Measurements from ENCODE around the gene HK3. TPM values are rescaled to one million over a fixed set of nuclear protein-coding genes. Genes with fewer than 3 reads are reported as not detected.

Gene HK3
- total RNA-seq, 1 experiment from 2014 or later, result not detected

DNA sequence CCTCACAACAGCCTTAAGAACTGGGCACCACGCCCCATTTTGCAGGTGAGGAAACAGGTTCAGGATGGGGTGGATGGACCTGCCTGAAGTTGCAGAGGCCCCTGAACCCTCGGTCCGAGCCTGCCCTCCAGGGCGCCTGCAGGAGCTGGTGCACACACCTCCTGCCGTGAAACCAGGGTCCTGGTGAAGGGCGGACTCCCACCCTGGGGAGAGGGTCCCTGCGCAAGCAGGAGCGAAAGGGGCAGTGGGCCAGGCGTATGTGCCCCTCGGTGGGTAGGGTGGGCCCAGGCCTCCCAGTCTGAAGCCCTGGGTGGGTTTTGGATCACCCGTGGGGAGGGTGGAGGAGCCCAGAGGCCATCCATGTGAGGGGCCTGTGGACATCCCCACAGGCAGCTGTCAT, 37.9 kb downstream of the HK3 start:
- DNase-seq, result no peak
- Histone ChIP-seq H3K4me3 (ENCODE audit: insufficient read depth, low read depth, low read length) (no peak overlapping the region), H3K27me3 (ENCODE audit: control insufficient read depth, insufficient read depth, low read length) (no peaks in the 10 kb centered on the region), H3K36me3 (replicated peaks; ENCODE audit: control insufficient read depth, insufficient read depth, low read length) (no peaks in the 10 kb centered on the region)

DNA sequence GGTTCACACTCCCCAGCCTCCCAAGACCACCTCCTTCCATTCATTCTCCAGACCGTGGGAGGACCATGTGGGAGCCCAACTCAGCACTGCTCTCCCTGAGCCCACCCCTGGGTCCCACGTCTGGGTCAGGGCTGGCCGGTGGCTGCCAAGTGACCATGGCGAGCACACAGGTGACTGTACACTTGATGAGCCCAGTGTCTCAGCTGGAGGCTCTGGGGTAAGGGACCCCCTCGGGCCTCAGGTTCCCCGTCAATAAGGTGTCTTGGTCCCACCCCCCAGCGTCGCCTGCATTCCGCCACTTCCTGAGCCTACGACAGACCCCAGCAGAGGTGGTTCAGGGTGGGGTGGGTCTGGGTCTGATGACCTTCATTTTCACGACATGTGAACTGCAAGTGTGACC, 38.8 kb downstream of the HK3 start:
- Histone ChIP-seq H3K36me3 (replicated peaks; ENCODE audit: control insufficient read depth, insufficient read depth, low read length) (no peaks in the 10 kb centered on the region), H3K4me3 (ENCODE audit: insufficient read depth, low read depth, low read length) (no peak overlapping the region), H3K27me3 (ENCODE audit: control insufficient read depth, insufficient read depth, low read length) (no peaks in the 10 kb centered on the region)
- DNase-seq, result no peak

DNA sequence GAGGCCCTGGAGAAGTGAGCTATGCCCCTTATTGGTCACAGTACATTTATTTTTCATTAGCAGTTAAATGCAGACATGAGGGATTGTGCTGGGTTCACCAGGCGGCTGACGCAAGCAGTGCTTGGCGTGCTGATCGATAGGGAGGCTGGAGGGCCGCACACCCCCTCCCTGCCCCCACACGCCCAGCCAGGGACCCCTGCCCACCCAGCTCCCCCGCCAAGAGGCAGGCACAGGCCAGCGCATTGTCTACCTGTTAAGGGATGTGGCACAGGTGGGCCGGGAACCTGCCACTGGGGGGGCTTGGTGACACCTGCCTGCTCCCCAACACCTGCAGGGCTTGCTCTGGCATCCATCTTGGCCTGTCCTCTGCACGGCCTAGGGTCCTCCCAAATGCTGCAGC, 39.2 kb downstream of the HK3 start:
- DNase-seq, result no peak
- Histone ChIP-seq H3K27me3 (ENCODE audit: control insufficient read depth, insufficient read depth, low read length) (no peaks in the 10 kb centered on the region), H3K4me3 (ENCODE audit: insufficient read depth, low read depth, low read length) (no peak overlapping the region), H3K36me3 (replicated peaks; ENCODE audit: control insufficient read depth, insufficient read depth, low read length) (no peaks in the 10 kb centered on the region)

DNA sequence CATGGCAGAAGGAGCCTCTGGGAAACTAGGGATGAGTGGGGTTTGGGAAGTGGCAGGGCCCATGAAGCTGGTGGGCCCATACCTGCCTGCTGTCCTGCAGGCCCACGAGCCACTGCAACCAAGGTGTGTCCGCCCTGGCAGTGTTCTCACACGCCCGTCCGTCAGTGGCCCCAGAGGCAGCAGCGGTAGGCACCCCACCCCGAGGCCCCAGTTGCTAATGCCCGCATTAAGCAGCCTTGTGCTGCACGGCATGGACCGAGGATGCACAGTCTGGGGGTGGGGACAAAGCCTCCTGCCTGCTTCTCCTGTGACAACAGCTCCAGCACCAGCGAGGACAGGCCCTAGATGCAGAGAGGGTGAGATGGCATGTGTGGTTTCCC, 41.3 kb downstream of the HK3 start:
- H3K36me3 ChIP-seq (replicated peaks; ENCODE audit: control insufficient read depth, insufficient read depth, low read length), result no peaks in the 10 kb centered on the region
- DNase-seq, result no peak
- no peak overlapping the region for H3K4me3 ChIP-seq (ENCODE audit: insufficient read depth, low read depth, low read length)
- H3K27me3 ChIP-seq (ENCODE audit: control insufficient read depth, insufficient read depth, low read length), result no peaks in the 10 kb centered on the region

DNA sequence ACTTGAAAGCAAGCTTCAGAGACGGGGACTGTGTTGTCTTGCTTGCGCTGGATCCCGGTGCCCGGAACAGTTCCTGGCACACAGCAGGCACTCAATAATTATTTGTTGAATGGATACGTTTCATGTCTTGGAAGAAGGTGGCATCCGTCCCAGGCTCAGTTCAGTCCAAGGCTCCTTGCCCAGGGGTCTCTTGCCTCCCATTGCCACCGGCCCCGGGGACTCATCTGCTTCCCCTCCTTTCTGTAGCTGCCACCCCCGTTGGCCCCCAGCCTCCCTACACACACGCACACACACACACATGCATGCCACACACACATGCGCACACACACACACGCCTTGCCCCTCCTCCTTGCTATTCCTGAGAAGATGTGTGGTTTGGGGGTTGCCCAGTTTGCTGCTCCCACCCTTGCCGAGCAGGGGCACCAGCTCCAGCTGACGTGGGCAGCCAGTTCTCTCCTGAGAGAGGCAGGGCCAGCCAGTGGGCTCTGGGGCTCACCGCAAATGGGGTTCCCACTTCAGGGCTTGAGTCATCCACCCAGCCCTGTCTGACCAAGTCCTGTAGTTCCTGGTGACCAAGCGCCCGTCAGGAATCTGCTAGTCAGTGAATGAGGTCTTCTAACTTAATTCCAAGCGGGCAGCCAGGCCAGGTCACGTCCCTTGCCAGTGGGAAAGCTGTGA, 41.8 kb downstream of the HK3 start:
- Histone ChIP-seq H3K27me3 (ENCODE audit: control insufficient read depth, insufficient read depth, low read length) (no peaks in the 10 kb centered on the region), H3K36me3 (replicated peaks; ENCODE audit: control insufficient read depth, insufficient read depth, low read length) (no peaks in the 10 kb centered on the region), H3K4me3 (ENCODE audit: insufficient read depth, low read depth, low read length) (no peak overlapping the region)
- DNase-seq, result no peak

DNA sequence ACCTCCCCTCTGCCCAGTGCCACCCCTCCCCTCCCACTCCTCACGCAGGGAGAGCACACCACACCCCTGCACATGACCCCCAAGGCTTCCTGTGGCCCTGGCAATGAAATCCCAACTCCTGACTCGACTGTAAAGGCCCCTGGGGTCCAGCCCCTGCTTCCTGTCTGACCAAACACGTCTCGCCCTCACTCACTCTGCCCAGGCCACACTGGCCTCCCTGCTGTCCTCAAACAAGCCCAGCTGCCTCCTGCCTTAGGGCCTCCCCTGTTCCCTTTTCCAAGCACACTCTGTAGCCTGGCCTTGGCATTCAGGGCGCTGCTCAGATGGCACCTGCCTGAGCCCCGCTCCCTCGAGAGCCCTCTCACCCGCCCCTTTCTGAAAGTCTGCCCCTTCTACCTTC, 42.4 kb downstream of the HK3 start:
- no peak for DNase-seq
- H3K36me3 ChIP-seq (replicated peaks; ENCODE audit: control insufficient read depth, insufficient read depth, low read length), result no peaks in the 10 kb centered on the region
- H3K4me3 ChIP-seq (ENCODE audit: insufficient read depth, low read depth, low read length), result no peak overlapping the region
- no peaks in the 10 kb centered on the region for H3K27me3 ChIP-seq (ENCODE audit: control insufficient read depth, insufficient read depth, low read length)

DNA sequence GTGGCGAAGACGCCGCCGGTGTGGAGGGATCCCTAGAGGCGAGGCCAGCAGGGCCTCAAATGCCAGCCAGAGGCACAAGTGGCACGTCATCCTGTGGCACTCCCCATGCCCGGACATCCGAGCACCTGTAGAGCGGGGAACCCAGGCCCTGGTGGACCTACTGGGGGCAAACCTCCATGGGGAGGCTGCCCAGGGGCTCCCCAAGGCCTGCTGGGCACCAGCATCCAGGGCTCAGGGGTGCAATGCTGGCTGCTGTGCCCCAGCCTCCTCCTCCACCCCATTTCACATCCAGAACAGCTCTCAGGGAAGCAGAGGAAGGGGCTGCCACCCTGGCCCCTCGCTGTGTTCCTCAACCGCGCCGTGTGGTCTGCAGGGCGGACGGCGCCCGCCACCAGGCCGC, 43.5 kb downstream of the HK3 start:
- Histone ChIP-seq H3K27me3 (ENCODE audit: control insufficient read depth, insufficient read depth, low read length) (no peaks in the 10 kb centered on the region), H3K36me3 (replicated peaks; ENCODE audit: control insufficient read depth, insufficient read depth, low read length) (no peaks in the 10 kb centered on the region), H3K4me3 (ENCODE audit: insufficient read depth, low read depth, low read length) (no peak overlapping the region)
- no peak for DNase-seq

DNA sequence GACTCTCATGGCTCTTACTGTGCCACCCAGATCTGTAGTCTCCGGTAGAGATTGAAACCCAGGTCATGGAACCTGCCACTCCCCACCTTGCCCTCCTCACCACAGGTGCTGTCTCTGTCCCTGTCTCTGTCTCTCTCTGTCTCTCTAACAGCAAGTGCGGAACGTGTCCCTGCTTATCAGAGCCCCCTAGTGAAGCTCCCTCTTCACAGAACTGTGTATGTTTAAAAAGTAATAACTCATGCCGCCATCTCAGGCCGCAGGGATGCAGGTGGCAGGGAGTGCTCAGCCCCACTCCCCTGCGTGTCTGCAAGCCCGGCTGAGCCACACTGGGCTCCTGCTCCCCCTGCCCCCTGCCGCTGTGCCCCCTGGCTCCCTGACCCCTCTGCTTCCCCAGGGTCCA, 45.0 kb downstream of the HK3 start:
- no peak for DNase-seq
- H3K4me3 ChIP-seq (ENCODE audit: insufficient read depth, low read depth, low read length), result no peak overlapping the region
- no peaks in the 10 kb centered on the region for H3K36me3 ChIP-seq (replicated peaks; ENCODE audit: control insufficient read depth, insufficient read depth, low read length)
- H3K27me3 ChIP-seq (ENCODE audit: control insufficient read depth, insufficient read depth, low read length), result no peaks in the 10 kb centered on the region

DNA sequence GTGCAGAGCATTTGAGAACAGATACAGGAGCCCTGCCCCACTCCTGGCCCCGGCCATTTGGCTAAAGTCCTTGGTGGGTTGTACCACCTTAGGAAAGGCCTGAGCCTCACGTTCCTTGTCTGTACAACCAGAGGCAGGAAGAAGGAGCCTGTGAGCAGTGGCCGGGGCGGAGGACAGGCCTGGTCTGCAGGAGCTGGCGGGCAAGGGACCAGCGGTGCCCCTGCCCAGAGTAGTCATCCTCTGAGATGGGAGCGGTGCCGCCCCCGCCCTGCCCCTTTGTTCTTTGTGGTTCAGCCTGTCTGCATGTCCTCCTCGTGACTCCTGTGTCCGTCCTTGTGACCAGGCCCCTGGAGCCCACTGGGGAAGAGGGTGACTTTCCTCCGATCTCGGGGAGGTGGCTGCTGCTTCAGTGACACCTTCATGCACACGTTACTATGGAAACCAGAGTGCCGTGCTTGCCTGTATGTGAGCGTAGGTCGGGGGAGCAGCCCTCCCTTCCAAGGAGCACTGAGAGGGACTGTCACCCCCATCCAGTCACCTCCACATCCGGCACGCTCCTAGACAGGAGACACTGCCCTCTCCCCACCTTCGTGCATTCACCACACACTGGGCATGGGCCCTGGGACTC, 45.9 kb downstream of the HK3 start:
- no peak for DNase-seq
- Histone ChIP-seq H3K4me3 (ENCODE audit: insufficient read depth, low read depth, low read length) (no peak overlapping the region), H3K36me3 (replicated peaks; ENCODE audit: control insufficient read depth, insufficient read depth, low read length) (no peaks in the 10 kb centered on the region), H3K27me3 (ENCODE audit: control insufficient read depth, insufficient read depth, low read length) (no peaks in the 10 kb centered on the region)

DNA sequence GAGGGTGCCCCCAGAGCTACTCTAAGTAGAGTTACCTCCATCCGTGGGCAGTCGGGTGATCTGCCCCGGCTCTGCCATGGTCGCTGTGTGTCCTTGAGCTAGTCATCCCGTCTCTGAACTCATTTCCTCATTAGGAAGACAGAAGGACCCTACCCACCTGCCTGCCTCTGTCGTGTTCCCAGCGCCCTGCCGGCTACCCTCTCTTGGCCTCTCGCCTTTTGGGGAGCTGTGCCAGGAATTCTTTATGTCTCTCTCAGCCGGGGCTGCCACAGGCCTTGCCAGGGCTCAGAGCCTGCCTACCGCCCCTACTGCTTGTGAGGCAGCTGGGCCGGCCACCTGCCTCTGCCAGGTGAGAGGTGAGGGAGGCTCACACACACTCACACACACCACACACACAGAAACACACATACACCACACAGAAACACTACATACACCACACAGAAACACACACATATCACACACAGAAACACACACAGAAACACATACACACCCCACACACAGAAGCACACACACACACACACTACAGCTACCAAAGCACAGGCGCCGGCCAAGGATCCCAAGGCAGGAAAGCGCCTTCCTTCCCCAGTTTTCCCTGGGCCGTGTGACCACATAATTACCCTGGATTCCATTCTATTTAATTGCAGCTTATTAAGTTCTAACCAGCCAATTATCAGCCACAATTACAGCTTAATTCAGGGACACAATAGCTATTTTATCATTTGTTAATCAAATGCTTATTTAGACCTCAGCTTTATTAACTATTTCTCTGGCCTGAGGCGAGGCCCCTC, 47.1 kb downstream of the HK3 start:
- no peak for DNase-seq
- no peak overlapping the region for H3K4me3 ChIP-seq (ENCODE audit: insufficient read depth, low read depth, low read length)
- H3K36me3 ChIP-seq (replicated peaks; ENCODE audit: control insufficient read depth, insufficient read depth, low read length), result no peaks in the 10 kb centered on the region
- H3K27me3 ChIP-seq (ENCODE audit: control insufficient read depth, insufficient read depth, low read length), result no peaks in the 10 kb centered on the region

DNA sequence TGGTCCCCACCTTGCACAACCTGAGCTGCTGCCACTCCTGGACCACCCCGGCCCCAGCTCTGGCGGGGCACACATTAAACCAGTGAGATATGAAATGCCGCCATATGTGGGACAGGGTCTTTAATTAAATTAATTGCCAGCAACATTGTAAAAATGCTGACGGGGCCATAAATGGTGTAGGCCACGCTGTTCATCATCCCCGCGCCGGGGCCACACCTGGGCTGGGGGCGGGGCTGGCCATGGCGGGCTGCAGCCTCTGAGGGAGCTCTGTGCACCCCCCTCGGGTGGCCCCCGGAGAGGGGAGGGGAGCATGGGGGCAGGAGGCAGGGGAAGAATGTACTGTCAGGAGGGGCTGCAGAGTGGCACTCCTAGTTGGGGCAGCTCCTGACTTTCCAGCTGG, 47.8 kb downstream of the HK3 start:
- Histone ChIP-seq H3K4me3 (ENCODE audit: insufficient read depth, low read depth, low read length) (no peak overlapping the region), H3K36me3 (replicated peaks; ENCODE audit: control insufficient read depth, insufficient read depth, low read length) (no peaks in the 10 kb centered on the region), H3K27me3 (ENCODE audit: control insufficient read depth, insufficient read depth, low read length) (no peaks in the 10 kb centered on the region)
- no peak for DNase-seq

DNA sequence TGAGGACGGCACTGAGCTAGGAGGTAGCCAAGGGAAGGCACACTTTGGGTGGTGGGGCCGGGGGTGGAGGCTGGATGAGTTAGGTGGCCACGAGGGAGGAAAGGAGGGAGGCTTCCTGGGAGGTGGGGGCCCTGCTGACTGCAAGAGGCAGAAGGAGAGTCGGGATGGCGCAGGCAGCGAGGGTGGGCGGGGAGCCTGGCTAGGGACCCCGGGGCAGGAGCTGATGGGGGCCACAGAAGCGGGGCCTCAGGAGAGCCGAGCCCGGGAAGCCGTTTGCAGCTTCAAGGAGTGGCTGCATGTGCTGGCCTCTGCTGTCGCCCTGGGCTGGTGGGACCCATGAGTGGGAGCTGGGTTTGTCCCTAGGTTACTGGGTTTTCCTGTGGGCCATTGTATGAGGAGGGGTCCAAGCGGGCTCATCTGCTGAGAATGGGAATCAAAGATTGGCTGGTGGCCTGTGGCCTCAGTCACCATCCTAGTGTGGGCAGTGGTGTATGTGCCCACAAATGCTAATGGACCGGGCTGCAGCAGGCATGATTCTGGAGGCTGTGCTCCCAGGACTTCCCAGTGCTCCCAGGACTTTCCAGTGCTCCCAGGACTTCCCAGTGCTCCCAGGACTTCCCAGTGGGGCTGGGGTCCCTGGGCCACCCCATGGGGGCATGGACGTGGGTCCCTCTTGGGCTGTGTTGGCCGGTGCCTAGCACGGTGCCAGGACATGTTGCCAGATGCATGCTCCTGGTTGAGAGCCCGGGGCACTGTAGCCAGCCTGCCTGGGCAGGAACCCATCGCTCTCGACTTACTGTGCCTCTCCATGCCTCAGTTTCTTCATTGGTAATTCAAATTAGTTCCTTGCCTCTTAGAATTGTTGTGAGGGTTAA, 48.5 kb downstream of the HK3 start:
- Histone ChIP-seq H3K36me3 (replicated peaks; ENCODE audit: control insufficient read depth, insufficient read depth, low read length) (no peaks in the 10 kb centered on the region), H3K27me3 (ENCODE audit: control insufficient read depth, insufficient read depth, low read length) (no peaks in the 10 kb centered on the region), H3K4me3 (ENCODE audit: insufficient read depth, low read depth, low read length) (no peak overlapping the region)
- DNase-seq, result no peak

DNA sequence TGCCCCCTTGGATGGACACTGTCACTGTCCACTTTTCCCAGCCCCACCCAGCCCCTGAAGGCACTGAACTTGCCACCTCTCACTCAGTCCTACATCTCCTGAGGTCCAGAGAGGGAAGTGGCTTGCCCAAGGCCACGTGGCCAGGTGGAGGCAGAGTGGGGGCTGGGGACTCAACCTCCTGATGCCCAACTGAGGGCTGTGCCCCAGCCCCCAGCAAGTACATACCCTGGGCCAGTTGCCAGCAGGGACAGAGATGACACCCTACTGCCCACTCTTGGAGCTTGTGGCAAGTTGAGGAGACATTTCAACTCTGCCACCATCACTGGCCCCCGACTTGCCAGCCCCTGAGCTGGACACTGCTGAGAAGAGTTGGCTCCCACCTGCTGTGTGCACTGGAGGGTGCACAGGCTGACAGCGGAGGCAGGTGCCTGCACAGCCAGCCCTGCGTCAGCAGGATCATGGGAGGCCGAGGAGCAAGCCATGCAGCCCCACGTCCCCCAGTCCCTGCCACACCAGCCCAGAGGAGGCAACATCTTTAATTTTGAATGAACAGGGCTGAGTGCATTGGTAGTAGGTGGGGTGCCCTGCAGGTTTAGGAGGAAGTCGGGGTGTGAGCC, 49.4 kb downstream of the HK3 start:
- H3K36me3 ChIP-seq (replicated peaks; ENCODE audit: control insufficient read depth, insufficient read depth, low read length), result no peaks in the 10 kb centered on the region
- H3K4me3 ChIP-seq (ENCODE audit: insufficient read depth, low read depth, low read length), result no peak overlapping the region
- no peak for DNase-seq
- no peaks in the 10 kb centered on the region for H3K27me3 ChIP-seq (ENCODE audit: control insufficient read depth, insufficient read depth, low read length)

DNA sequence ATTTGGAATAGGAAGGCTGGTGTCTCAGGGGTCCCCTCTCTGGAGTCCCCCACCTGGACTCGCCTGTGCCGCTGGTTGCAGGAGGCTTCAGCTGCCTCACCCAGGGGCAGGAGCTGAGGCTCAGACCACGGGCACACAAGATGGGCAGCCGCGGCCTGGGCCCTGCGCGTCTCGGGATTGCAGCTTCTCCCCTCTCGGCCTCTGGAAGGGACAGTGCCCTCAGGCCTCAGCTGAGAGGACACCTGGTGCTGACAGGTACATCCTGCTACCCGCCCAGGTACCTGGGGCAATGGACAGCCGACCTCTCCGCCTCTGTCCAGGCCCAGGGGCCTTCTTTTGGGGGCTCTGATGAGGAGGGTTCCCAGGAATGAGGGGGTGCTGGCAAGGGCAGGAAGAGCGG, 50.5 kb downstream of the HK3 start:
- H3K4me3 ChIP-seq (ENCODE audit: insufficient read depth, low read depth, low read length), result no peak overlapping the region
- DNase-seq, result no peak
- no peaks in the 10 kb centered on the region for H3K36me3 ChIP-seq (replicated peaks; ENCODE audit: control insufficient read depth, insufficient read depth, low read length)
- H3K27me3 ChIP-seq (ENCODE audit: control insufficient read depth, insufficient read depth, low read length), result no peaks in the 10 kb centered on the region
